Measurements from ENCODE around the gene GALR3.

GRCh38 chr22:37849089-37849751 lies 26.0 kb downstream of the GALR3 start, which contains the start of gene EIF3L:
- TF ChIP-seq EZH2phosphoT487 (IDR thresholded peaks at IDR 0.05; ENCODE audit: borderline replicate concordance): no peak
- no peak for TF ChIP-seq CTCF (conservative IDR thresholded peaks at IDR 0.05; ENCODE audit: low read length)
